Forelimb muscle (tissue), 1 donor: ENCODE results near the gene TPST2. TPM values are rescaled to one million over a fixed set of nuclear protein-coding genes. Genes with fewer than 3 reads are reported as not detected.
"Not testable (repeated sequence)": the region's sequence is repeated elsewhere in the genome, so short reads cannot be mapped to it uniquely, and the experiment has no call there.

Source experiments
- DNase-seq: peaks from one replicate; pipeline ENCODE4 v3.0.0-alpha.2; 2013; ENCODE audit warnings: low read depth
- polyA plus RNA-seq: library from polyadenylated mRNA; unstranded; fragments of 120-200 nt; gene quantifications from one replicate; pipeline ENCODE4 v1.2.1, GENCODE V29; 2013; ENCODE audit not compliant: insufficient read length

TPST2 gene
- polyA plus RNA-seq, 1 donor, result 6.7 TPM

DNA sequence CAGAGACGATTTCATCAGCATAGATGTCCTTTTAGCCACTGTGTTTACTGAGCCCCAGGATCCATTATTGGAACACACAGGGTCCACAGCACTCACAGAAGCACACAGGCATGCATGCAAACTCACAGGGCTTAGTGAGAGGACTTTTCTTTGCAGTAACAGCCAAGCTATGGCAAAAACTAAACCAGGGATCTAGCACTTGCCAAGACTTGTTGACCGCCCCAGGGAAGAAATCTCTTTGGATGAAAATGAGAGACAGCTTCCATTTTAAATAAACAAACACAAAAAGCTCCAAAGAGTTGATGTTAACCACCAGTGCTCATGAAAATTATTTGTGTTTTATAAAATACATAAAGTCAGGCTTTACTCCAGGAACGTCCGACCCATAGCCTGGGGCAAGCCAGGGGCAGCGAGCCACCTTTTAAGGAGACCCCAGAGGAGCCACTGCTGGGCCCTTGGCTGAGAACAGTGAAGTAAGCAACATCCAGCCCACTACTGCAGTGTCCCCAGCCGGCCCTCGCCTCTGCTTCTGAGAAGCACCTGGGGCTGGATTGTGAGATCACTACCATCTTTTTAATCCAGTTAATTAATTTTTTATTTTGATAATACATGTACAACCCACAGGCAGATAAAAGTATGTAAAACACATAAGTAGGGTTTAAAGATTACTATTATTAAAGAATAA, 55.6 kb downstream of the TPST2 start:
- DNase-seq, result no peak

GRCh38 chr22:26529345-26529744, 60.6 kb downstream of the TPST2 start:
- DNase-seq, result no peak

DNA sequence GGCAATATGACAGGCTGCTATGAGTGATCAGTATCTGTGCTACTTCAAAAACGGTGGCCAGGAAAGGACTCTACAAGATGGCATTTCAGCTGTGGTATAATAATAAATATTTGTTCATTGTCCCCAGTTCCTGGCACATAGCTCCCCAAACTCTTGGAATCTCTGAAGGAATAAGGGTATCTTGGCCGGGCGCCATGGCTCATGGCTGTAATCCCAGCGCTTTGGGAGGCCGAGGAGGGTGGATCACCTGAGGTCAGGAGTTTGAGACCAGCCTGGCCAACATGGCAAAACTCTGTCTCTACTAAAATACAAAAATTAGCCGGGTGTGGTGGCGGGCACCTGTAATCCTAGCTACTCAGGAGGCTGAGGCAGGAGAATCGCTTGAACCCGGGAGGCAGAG, 61.4 kb downstream of the TPST2 start:
- DNase-seq, result not testable (repeated sequence)

GRCh38 chr22:26527574-26528465, 62.1 kb downstream of the TPST2 start:
- no peak for DNase-seq

DNA sequence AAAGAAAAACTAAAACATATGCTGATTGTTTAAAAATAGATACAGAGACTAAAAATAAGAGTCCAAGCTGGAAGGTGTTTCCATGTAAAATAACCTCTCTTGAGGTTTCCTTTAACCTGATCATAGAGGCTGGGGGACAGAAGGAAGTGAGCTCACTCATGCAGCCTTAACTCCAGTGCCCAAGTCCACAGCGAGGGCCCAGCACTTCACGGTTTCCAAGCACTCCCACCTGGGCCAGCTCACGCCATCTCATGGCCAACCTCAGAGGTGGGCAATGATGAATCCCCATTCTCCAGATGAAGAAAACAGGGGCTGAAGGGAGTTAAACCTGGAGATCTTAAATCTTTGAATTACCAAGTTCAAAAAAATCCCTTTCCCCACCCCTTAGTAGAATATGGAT, 62.8 kb downstream of the TPST2 start:
- no peak for DNase-seq

GRCh38 chr22:26525946-26526564, 63.9 kb downstream of the TPST2 start:
- no peak for DNase-seq

GRCh38 chr22:26524870-26525269, 65.1 kb downstream of the TPST2 start:
- no peak for DNase-seq

DNA sequence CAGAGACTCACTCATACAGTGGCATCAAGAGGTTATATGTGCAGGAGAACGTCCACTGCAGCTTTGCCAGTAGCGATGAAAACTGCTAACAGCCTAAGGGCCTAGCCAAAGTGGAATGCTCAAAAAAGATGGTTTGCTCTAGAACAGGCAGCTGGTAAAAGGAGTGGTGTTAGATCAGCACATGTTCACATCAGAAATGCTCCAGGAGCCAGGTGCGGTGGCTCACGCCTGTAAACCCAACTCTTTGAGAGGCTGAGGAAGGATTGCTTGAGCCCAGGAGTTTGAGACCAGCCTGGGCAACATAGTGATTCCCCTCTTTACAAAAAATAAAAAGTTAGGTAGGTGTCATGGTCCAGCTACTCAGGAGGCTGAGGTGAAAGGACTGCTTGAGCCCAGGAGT, 67.3 kb downstream of the TPST2 start:
- DNase-seq, result no peak

DNA sequence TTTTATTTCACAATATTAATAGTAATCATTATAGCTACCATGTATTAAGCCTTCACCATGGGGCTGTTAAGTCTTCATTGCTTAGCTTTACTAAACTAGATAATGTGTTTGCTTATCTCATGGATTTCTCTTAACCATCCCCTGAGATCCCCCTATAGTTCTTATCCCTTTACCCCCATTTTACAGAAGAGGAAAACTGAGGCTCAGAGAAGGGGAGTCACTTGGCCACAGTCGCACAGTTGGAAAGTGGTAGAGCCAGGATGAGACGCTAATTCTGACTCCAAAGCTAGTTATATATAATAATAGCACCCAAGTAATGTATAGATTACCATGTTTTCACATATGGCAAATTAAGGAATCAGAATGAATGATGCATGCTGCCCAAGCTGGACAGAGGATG, 67.9 kb downstream of the TPST2 start:
- no peak for DNase-seq

GRCh38 chr22:26517429-26517828, 72.5 kb downstream of the TPST2 start:
- no peak for DNase-seq

DNA sequence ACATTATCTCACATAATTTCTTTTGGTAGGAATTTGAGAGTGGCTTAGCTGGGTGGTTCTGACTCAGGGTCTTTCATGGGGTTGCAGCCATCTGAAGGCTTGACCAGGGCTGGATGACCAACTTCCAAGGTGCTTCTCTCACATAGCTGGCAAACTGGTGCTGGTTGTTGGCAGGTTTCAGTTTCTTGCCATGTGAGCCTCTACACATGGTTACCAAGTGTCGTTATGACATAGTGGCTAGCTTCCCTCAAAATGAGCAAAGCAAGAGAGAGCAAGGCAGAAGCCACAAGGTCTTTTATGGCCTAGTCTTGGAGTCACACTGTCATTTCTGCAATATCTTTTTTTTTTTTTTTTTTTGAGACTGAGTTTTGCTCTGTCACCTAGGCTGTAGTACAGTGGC, 73.4 kb downstream of the TPST2 start:
- no peak for DNase-seq

GRCh38 chr22:26515931-26516330, 74.0 kb downstream of the TPST2 start:
- DNase-seq, result no peak

DNA sequence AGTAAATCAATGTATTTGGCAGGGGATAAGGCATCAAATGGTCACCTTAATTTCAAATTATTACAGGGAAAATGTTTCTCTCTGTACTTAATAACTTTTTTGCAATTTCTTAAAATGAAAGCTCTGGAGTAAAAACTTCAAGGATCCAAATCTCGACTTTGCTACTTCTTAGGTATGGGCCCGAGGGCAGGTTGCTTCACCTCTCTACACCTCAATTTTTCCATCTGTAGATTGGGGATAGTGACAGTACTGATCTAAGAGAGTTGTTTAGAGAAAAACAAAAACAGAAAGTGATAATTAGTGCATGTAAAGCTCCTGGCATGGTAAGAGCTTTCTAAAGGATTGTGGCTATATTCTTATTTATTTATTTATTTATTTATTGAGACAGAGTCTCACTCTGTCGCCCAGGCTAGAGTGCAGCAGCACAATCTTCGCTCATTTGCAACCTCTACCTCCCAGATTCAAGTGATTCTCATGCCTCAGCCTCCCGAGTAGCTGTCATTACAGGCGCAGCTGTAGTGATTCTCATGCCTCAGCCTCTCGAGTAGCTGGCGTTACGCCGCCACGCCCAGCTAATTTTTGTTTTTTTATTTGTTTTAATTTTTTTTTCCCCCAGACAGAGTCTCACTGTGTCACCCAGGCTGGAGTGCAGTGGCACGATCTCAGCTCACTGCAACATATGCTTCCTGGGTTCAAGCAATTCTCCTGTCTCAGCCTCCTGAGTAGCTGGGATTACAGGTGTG, 75.3 kb downstream of the TPST2 start:
- no peak for DNase-seq

DNA sequence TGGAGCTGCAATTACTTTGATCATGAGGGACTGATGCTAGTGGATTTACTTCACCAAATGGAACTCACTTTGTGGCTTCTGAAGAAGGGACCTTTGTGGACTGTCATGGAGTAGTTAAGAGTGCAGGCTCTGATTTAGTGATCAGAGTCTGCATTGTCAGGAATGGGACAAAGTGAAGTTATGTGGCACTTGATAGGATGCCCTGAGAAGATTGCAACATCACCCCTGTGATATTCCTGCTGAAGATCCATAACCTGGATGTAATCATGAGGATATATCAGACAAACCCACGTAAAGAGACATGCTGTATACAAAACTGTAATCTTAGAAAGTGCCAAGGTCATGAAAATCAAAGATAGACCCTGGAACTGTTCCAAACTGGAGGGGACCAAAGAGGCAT, 76.1 kb downstream of the TPST2 start:
- no peak for DNase-seq

GRCh38 chr22:26512149-26512793, 77.7 kb downstream of the TPST2 start, which contains the start of gene TFIP11:
Gene TFIP11, minus strand, starts transcription at chr22:26512473. Its CDS starts 2,201 bp downstream, at chr22:26510272.
- DNase-seq, result peak; percentile 81

DNA sequence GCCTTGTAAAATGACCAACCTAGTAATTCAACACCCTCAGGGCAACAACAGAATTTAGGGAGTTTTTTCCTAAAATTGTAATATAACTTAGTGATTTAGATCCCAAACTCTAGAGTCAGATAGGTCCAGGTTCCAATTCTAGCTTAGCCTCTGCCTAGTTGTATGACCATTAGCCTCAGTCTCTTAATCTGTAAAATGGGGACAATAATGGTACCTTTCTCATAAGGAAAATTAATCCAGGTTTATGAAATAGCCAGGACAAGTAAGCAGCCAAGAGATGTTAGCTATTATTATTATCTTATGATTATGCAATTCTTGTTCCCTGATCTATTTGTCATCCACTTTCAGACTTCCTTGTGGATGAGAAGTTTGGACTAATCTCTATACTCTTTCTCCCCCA, 81.8 kb downstream of the TPST2 start:
- no peak for DNase-seq

DNA sequence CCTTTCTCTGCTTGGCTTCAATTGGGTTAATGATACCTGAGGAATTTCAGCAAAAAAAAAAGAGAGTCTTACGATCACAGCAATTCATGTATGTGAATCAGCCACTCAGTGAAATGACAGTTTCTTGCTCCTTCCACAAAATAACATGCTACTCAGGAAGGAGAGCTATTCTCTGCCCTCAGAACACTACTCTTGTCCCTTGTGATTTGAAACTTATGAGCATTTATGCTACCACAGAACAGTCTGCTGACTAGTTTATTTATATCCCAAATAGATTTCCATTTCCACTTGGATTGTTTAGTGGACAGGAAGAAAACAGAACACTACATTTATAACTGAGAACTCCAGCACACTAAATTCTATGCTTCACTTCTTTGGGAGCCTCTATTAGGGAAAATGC, 86.2 kb downstream of the TPST2 start:
- no peak for DNase-seq

DNA sequence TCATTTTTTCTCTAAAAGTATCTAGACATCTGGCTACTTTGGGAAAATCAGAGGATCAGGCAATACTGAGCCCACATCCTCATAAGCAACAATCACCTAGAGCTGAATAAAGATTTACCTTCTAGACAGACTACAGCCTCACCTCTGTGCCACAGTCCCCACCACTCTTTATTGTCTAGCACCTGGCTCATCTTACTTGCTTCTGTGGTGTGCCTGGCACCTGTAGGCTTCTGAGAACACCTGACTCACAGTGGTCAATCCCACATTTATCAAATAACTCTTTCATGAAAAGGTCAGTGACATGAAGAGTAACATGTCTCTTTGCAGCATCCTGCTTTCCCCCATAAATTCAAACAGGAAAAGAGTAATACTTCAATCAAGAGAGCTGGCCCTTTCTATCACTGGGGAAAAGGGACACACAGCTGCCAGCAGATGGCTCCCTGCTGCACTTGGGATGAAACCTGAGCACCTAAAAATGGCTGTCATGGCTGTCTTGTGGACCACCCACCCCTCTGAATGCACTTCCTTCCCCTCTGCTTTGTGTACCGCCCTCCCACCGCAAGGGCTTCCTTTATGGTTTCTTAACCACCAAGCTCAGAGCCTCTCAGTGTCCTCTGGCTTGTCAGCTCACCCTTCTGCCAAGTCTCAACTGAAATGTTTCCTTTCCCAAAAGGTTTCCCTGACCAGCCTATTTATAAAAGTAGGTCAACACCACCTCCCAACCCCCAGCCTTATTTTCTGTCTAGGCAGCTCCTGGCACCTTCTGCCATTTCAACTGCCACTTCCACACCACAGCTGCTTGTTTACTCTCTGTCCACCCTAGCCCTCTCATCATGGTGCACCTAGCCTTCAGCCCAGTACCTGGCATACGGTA, 87.0 kb downstream of the TPST2 start:
- DNase-seq, result no peak

- no peak for DNase-seq
These were observed 87.9 kb downstream of the TPST2 start for GRCh38 chr22:26501996-26502395.

- DNase-seq, result no peak
These were observed 90.7 kb downstream of the TPST2 start for GRCh38 chr22:26499188-26499703.
